ENCODE data around the gene SH3D19.
"Not testable (repeated sequence)": the region's sequence is repeated elsewhere in the genome, so short reads cannot be mapped to it uniquely, and the experiment has no call there.

SH3D19 gene

GRCh38 chr4:151242305-151242704, 83.1 kb downstream of the SH3D19 start:
- H3K4me1 Mint-ChIP-seq, result no peaks in the 10 kb centered on the region
- H3K4me3 Mint-ChIP-seq, result no peak overlapping the region
- H3K36me3 Mint-ChIP-seq, result no peaks in the 10 kb centered on the region
- no peaks in the 10 kb centered on the region for H3K9me3 Mint-ChIP-seq
- no peak overlapping the region for H3K27ac Mint-ChIP-seq
- peaks cover 4% of the 10 kb centered on the region for H3K27me3 Mint-ChIP-seq
- CTCF ChIA-PET, result no interaction called here
- DNase-seq, result no peak

DNA sequence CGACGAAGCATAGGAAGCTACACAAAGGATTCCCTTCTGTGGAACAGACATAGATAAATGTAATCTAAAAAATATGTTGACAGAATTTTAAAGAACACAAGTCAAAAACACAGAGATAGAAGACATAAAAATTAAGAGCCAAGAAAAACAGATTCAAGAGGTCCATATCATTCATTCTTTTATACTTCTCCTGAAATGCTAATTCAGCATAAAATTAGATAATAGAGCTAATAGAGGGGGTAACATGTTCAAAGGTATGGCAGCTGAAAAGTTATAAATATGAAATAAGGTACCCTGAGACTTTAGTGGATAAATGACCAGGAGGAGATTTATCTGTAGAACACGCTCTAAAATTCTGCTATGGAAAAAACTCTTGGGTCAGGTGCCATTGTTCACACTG, 85.8 kb downstream of the SH3D19 start:
- DNase-seq, result no peak
- Mint-ChIP-seq H3K36me3 (no peaks in the 10 kb centered on the region), H3K4me1 (no peaks in the 10 kb centered on the region), H3K4me3 (no peak overlapping the region), H3K27ac (no peak overlapping the region), H3K9me3 (no peaks in the 10 kb centered on the region), H3K27me3 (peaks cover 4% of the 10 kb centered on the region)
- CTCF ChIA-PET, result interaction anchor here (1.0 kb wide), 1 partner anchor 28 kb away, joined by 3 read pairs; no protein-coding TSS in a partner anchor

GRCh38 chr4:151238477-151238876, 86.9 kb downstream of the SH3D19 start:
- DNase-seq, result no peak
- H3K4me3 Mint-ChIP-seq, result no peak overlapping the region
- peaks cover 4% of the 10 kb centered on the region for H3K27me3 Mint-ChIP-seq
- no peaks in the 10 kb centered on the region for H3K4me1 Mint-ChIP-seq
- CTCF ChIA-PET, result no interaction called here
- no peaks in the 10 kb centered on the region for H3K9me3 Mint-ChIP-seq
- no peaks in the 10 kb centered on the region for H3K36me3 Mint-ChIP-seq
- no peak overlapping the region for H3K27ac Mint-ChIP-seq

DNA sequence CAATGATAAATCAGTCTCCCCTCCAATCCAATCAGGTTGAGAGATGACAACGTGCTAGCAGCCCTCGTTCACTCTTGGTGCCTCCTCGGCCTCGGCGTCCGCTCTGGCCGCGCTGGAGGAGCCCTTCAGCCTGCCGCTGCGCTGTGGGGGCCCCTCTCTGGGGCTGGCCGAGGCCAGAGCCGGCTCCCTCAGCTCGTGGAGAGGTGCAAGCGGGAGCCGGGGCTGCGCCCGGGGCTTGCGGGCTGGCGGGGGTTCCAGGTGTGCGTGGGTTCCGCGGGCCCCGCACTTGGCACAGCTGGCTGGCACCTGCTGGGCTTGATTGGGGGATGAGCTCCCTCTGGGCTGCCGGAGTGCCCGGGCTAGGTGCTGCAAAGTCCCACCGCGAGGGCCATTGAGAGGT, 89.4 kb downstream of the SH3D19 start:
- Mint-ChIP-seq H3K27ac (no peak overlapping the region), H3K9me3 (no peaks in the 10 kb centered on the region), H3K4me1 (no peaks in the 10 kb centered on the region), H3K27me3 (peaks cover 4% of the 10 kb centered on the region), H3K36me3 (no peaks in the 10 kb centered on the region), H3K4me3 (no peak overlapping the region)
- CTCF ChIA-PET, result no interaction called here
- no peak for DNase-seq

DNA sequence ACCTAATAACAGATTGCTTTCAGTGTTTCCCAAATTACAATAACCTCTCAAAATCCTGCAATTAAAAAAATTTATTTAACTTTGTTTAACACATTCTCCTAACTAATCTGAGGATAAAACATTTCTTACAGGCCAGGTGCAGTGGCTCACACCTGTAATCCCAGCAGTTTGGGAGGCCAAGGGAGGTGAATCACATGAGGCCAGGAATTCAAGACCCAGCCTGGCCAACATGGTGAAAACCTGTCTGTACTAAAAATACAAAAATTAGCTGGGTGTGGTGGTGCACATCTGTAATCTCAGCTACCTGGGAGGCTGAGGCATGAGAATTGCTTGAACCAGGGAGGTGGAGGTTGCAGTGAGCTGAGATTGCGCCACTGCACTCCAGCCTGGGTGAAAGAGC, 90.0 kb downstream of the SH3D19 start:
- CTCF ChIA-PET, H3K27ac Mint-ChIP-seq, H3K4me1 Mint-ChIP-seq, H3K27me3 Mint-ChIP-seq, H3K9me3 Mint-ChIP-seq, H3K4me3 Mint-ChIP-seq, DNase-seq, H3K36me3 Mint-ChIP-seq: not testable (repeated sequence)

DNA sequence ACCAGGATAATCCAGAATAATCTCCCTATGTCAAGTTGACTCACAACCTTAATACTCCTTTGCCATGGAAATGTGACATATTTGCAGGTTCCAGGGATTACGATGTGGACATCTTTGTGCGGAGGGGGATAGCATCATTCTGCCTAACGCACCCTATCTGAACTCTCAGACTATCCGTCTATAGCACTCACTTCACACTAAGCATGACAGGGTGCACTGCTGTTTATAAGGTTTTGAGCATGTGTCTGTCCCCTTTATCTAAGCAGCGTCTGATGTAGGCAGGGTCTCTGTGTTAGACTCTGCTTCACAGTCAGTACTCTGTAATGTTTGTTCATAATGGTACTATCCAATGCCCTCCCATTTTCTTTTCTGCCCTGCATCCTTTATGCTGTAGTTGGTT, 91.8 kb downstream of the SH3D19 start:
- H3K36me3 Mint-ChIP-seq, result no peaks in the 10 kb centered on the region
- DNase-seq, result no peak
- CTCF ChIA-PET, result no interaction called here
- no peaks in the 10 kb centered on the region for H3K4me1 Mint-ChIP-seq
- H3K27me3 Mint-ChIP-seq, result peaks cover 5% of the 10 kb centered on the region
- no peaks in the 10 kb centered on the region for H3K9me3 Mint-ChIP-seq
- H3K4me3 Mint-ChIP-seq, result no peak overlapping the region
- H3K27ac Mint-ChIP-seq, result no peak overlapping the region

DNA sequence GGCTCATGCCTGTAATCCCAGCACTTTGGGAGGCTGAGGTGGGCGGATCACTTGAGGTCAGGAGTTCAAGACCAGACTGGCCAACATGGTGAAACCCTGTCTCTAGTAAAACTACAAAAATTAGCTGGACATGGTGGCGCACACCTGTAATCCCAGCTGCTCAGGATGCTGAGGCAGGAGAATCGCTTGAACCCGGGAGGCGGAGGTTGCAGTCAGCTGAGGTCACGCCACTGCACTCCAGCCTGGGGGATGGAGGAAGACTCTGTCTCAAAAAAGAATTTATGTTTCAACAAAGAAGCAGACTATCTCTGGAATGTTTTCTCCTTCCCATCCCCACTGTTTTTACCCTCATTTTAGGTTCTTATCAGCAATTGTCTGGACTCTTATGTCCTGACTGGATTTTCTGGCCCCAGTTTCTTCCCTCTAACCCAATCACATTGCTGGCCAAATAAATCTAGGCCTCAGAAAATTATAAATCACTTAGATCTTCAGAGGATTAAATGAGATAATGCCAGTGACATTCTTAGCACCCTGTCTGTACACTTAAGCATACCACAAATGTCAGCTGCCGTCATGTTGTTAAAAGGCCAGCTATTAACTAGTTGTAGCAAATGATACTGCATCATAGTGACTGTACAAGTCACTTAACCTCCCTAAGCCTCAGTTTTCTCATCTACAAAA, 93.3 kb downstream of the SH3D19 start:
- Mint-ChIP-seq H3K4me1 (no peaks in the 10 kb centered on the region), H3K9me3 (no peaks in the 10 kb centered on the region)

GRCh38 chr4:151228189-151229119, 97.0 kb downstream of the SH3D19 start:
- Mint-ChIP-seq H3K36me3 (no peaks in the 10 kb centered on the region), H3K27me3 (peaks cover 5% of the 10 kb centered on the region), H3K4me3 (no peak overlapping the region), H3K9me3 (no peaks in the 10 kb centered on the region), H3K27ac (no peak overlapping the region), H3K4me1 (no peaks in the 10 kb centered on the region)
- no peak for DNase-seq
- CTCF ChIA-PET, result no interaction called here

More for the DNA sequence above, 93.3 kb downstream of the SH3D19 start:
- H3K36me3 Mint-ChIP-seq, result no peaks in the 10 kb centered on the region
- H3K4me3 Mint-ChIP-seq, result no peak overlapping the region
- H3K27me3 Mint-ChIP-seq, result peaks cover 5% of the 10 kb centered on the region
- CTCF ChIA-PET, result no interaction called here
- H3K27ac Mint-ChIP-seq, result no peak overlapping the region
- no peak for DNase-seq

DNA sequence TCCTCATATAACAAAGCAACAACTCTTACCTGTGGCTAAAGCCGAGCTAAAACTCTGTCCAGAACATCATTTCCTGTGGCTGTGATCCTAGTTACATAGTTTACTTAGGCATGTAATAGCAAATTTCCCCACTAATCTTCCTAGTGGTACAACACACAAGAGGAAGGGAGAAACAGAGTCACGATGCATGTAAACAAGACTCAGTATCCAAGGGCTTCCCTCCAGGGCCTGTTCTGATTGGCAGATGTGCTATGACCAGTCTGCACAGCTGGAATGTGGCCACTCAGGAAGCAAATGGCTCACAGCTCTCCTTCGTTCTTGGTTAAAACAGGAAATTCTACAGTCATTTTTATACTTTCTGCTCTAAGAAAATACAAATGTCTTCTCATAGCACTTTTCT, 97.7 kb downstream of the SH3D19 start:
- no peak overlapping the region for H3K4me3 Mint-ChIP-seq
- no peak overlapping the region for H3K27ac Mint-ChIP-seq
- CTCF ChIA-PET, result no interaction called here

DNA sequence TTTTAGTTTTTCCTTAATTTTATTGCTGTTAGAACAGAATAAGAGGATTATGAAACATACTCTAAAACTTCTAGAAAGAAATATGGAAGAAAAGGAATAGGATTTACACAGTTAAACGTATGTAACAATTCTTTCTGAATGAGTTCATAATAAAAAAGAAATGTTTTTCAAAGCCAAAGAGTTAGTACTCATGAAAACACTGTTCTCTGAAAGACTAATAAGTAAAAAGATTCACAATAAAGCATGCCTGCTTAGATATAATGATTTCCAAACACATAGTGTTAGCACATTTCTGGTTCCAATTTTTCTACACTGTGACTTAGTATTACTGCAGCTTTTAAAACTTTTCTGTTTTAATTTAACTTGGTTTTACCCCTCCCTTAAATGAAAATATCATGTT, 98.2 kb downstream of the SH3D19 start:
- H3K27me3 Mint-ChIP-seq, result peaks cover 5% of the 10 kb centered on the region
- no peak for DNase-seq
- H3K4me3 Mint-ChIP-seq, result no peak overlapping the region
- no peaks in the 10 kb centered on the region for H3K36me3 Mint-ChIP-seq
- H3K4me1 Mint-ChIP-seq, result no peaks in the 10 kb centered on the region
- CTCF ChIA-PET, result no interaction called here
- H3K27ac Mint-ChIP-seq, result no peak overlapping the region
- no peaks in the 10 kb centered on the region for H3K9me3 Mint-ChIP-seq

More for the DNA sequence above, 97.7 kb downstream of the SH3D19 start:
- DNase-seq, result no peak
- Mint-ChIP-seq H3K4me1 (no peaks in the 10 kb centered on the region), H3K27me3 (peaks cover 5% of the 10 kb centered on the region), H3K36me3 (no peaks in the 10 kb centered on the region), H3K9me3 (no peaks in the 10 kb centered on the region)

DNA sequence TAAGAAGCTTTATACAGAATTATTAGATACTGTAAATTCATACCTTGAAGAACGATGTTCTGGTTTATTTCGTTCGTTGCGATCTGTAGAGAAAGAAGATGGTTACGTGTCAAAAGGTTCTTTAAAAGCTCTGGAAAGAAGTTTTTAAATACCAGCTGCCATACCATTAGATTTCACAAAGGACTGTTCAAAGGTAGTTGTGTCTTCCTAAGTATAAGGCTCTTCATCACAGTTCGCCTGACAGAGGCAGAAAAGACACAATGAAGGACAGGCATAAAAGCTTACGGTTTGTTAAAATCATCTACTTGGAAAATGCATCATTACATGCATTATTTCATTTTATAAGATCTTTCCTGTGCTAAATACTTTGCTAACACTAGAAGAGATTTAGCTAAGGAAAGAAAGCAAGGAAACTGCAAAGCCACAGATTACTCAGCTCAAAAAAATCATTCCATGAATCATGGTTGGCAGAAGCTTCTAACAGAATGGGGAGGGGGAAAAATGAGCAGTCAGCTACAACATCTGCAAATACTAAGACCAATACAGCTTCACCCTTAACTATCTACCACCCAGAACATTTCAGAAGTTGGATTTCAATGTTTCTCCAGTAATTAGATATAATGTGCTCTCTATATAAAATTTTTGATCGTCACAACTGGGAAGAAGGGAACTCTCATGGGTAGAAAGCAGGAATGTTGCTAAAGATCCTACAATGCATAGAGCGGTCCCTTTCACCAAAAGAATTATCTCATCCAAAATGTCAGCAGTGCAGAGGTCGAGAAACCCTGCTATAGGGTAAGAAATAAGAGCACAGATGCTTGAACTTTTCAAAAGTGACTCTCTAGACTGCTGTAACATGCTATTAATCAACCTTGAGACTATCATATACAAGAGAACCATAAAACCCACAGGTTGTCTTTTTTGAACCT, 99.1 kb downstream of the SH3D19 start:
- CTCF ChIA-PET, result no interaction called here
- Mint-ChIP-seq H3K27me3 (peaks cover 8% of the 10 kb centered on the region), H3K4me1 (no peaks in the 10 kb centered on the region), H3K4me3 (no peak overlapping the region), H3K36me3 (no peaks in the 10 kb centered on the region), H3K27ac (no peak overlapping the region), H3K9me3 (no peaks in the 10 kb centered on the region)
- no peak for DNase-seq

- no peak overlapping the region for H3K4me3 Mint-ChIP-seq
- no peaks in the 10 kb centered on the region for H3K4me1 Mint-ChIP-seq
- H3K9me3 Mint-ChIP-seq, result no peaks in the 10 kb centered on the region
- CTCF ChIA-PET, result interaction anchor here (0.6 kb wide), 1 partner anchor 341 kb away, joined by 3 read pairs; no protein-coding TSS in a partner anchor
- no peaks in the 10 kb centered on the region for H3K36me3 Mint-ChIP-seq
- no peak overlapping the region for H3K27ac Mint-ChIP-seq
- DNase-seq, result no peak
- H3K27me3 Mint-ChIP-seq, result peaks cover 3% of the 10 kb centered on the region
Observed at GRCh38 chr4:151223465-151223864, 101.9 kb downstream of the SH3D19 start.

DNA sequence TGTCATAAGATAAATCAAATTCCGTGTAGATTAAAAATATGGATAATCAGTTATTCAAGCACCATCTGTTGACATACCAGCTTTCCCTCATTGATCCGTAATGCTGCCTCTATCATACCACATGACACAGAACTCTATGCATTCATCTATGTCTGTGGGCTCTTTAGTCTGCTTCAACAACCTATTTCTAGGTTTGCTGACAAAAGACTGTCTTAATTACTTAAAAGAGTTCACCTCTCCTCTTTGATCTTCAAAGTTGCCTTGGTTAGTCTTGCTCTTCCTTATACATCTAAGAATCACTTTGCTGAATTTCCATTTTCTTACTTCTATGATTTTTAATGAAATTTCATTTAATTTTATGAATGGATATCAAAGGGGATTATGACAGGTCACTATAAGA, 105.5 kb downstream of the SH3D19 start:
- Mint-ChIP-seq H3K4me3 (no peak overlapping the region), H3K27me3 (peaks cover 3% of the 10 kb centered on the region), H3K9me3 (no peaks in the 10 kb centered on the region), H3K27ac (no peak overlapping the region), H3K4me1 (no peaks in the 10 kb centered on the region), H3K36me3 (no peaks in the 10 kb centered on the region)
- DNase-seq, result no peak
- CTCF ChIA-PET, result no interaction called here

DNA sequence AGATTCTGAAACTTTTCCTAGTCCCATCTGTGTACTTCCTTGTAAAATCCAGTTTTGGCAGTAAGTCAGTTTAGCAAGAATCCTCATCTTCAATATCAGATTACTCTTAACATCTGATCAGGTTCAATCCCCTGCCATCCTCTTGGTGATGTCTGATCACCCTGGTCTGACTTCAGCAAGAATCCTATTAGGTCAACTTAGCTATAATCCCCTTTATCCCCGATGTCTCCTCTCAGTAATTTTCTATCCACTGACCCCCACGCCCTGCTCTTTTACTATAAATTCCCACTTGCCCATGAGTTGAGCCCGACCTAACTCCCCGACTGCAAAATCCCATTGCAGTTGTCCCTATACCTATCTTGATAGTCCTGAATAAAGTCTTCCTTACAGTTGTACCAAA, 106.3 kb downstream of the SH3D19 start:
- H3K27me3 Mint-ChIP-seq, result peaks cover 3% of the 10 kb centered on the region
- DNase-seq, result no peak
- no peaks in the 10 kb centered on the region for H3K36me3 Mint-ChIP-seq
- no peaks in the 10 kb centered on the region for H3K9me3 Mint-ChIP-seq
- no peaks in the 10 kb centered on the region for H3K4me1 Mint-ChIP-seq
- H3K27ac Mint-ChIP-seq, result no peak overlapping the region
- CTCF ChIA-PET, result no interaction called here
- H3K4me3 Mint-ChIP-seq, result no peak overlapping the region
